Glutamatergic neuron (in vitro differentiated cells): ENCODE data around the gene C1QL4. TPM values are rescaled to one million over a fixed set of nuclear protein-coding genes. Genes with fewer than 3 reads are reported as not detected.

ENCODE experiments used
- DNase-seq: peaks from one replicate; pipeline ENCODE4 v3.0.0; 2022
- H3K27ac Mint-ChIP-seq: one replicate; pipeline ENCODE4 v1.8.0; 2020; ENCODE audit warnings: mild to moderate bottlenecking, mixed read lengths, inconsistent platforms; ENCODE audit not compliant: unreplicated experiment
- H3K27me3 Mint-ChIP-seq: one replicate; pipeline ENCODE4 v1.8.0; 2020; ENCODE audit warnings: mild to moderate bottlenecking, moderate library complexity, mixed read lengths, inconsistent platforms; ENCODE audit not compliant: unreplicated experiment
- H3K36me3 Mint-ChIP-seq: one replicate; pipeline ENCODE4 v1.8.0; 2020; ENCODE audit warnings: mild to moderate bottlenecking, mixed read lengths, inconsistent platforms; ENCODE audit not compliant: unreplicated experiment
- H3K4me1 Mint-ChIP-seq: one replicate; pipeline ENCODE4 v1.8.0; 2020; ENCODE audit warnings: mild to moderate bottlenecking, low read depth, mixed read lengths, inconsistent platforms; ENCODE audit not compliant: unreplicated experiment
- H3K4me3 Mint-ChIP-seq: one replicate; pipeline ENCODE4 v1.8.0; 2020; ENCODE audit warnings: mild to moderate bottlenecking, mixed read lengths, inconsistent platforms; ENCODE audit not compliant: unreplicated experiment
- H3K9me3 Mint-ChIP-seq: one replicate; pipeline ENCODE4 v1.8.0; 2020; ENCODE audit warnings: mild to moderate bottlenecking, moderate library complexity, mixed read lengths, inconsistent platforms; ENCODE audit not compliant: unreplicated experiment
- total RNA-seq: library from RNA; stranded (reverse); fragmentation: NEBNext Ultra II Directional; extraction: Animal tissue kit (Norgen Biotek cat#: 25700); gene quantifications from one replicate; pipeline ENCODE4 v1.2.1, GENCODE V29; 2021; ENCODE audit not compliant: unreplicated experiment
- TF ChIP-seq, protein P1 (sequence below): fragments of 200-600 bp; sonication (generic); IDR thresholded peaks from one replicate; pipeline ENCODE4 v1.5.0; 2021; ENCODE audit not compliant: partially characterized antibody, unreplicated experiment

Gene C1QL4
- total RNA-seq, 1 donor from 2014 or later: 4.8 TPM

DNA sequence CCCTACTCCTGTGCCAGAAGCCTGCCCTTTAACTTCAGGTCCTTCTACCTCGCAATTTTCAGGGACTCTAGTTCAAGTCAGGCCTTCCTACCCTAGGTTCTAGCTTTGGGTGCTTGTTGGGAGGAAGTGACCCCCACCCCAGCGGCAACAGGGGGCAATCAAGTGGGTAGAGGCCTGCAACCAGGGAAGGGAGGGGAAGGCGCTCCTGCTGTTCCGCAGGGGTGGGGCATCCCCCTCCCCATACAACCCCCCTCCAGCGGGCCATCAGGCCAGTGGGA is 42.2 kb downstream of the C1QL4 start:
- Mint-ChIP-seq H3K4me1 (peaks cover 12% of the 10 kb centered on the region), H3K4me3 (peak overlapping the region; percentile 93), H3K27ac (peak overlapping the region; percentile 99), H3K36me3 (peaks cover 8% of the 10 kb centered on the region), H3K9me3 (peaks cover 26% of the 10 kb centered on the region), H3K27me3 (peaks cover 31% of the 10 kb centered on the region)
- TF ChIP-seq, protein P1, sequence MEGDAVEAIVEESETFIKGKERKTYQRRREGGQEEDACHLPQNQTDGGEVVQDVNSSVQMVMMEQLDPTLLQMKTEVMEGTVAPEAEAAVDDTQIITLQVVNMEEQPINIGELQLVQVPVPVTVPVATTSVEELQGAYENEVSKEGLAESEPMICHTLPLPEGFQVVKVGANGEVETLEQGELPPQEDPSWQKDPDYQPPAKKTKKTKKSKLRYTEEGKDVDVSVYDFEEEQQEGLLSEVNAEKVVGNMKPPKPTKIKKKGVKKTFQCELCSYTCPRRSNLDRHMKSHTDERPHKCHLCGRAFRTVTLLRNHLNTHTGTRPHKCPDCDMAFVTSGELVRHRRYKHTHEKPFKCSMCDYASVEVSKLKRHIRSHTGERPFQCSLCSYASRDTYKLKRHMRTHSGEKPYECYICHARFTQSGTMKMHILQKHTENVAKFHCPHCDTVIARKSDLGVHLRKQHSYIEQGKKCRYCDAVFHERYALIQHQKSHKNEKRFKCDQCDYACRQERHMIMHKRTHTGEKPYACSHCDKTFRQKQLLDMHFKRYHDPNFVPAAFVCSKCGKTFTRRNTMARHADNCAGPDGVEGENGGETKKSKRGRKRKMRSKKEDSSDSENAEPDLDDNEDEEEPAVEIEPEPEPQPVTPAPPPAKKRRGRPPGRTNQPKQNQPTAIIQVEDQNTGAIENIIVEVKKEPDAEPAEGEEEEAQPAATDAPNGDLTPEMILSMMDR: no peak
- no peak for DNase-seq

DNA sequence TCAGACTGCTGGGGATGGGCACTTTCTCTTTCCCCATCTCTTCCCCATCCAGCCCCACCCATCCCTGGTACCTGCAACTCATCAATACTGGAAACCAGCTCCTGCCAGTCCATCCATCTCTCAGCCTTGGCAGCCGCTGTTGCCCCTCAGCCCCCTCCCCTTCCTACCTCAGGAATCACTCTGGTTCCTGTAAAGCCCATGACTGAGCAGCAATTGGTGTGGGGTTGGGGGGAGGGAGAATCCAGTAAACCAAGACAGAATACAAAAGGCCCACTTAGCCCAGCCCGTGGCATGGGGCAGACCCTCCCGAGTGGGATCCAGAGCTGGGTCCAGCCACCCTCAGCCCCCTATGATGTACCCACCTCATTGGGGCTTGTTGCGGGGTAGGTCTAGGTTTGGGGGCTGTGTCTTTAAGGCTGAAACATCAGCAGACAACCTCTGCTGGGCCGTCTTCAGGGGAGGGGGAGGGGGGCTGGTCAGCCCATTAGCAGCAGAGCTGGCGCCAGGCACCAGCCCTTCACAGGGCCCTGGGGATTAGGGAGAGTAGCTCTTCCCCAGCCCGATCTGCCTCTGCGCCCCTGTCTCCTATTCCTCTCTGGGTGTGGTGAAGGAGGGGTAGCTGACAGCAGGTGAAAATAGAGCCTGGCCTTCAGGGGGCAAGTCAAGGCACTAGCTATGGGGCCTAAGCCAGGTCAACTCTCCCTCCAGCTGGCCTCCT is 42.7 kb downstream of the C1QL4 start:
- peak overlapping the region; percentile 99 for H3K27ac Mint-ChIP-seq
- TF ChIP-seq, protein P1: no peak

DNA sequence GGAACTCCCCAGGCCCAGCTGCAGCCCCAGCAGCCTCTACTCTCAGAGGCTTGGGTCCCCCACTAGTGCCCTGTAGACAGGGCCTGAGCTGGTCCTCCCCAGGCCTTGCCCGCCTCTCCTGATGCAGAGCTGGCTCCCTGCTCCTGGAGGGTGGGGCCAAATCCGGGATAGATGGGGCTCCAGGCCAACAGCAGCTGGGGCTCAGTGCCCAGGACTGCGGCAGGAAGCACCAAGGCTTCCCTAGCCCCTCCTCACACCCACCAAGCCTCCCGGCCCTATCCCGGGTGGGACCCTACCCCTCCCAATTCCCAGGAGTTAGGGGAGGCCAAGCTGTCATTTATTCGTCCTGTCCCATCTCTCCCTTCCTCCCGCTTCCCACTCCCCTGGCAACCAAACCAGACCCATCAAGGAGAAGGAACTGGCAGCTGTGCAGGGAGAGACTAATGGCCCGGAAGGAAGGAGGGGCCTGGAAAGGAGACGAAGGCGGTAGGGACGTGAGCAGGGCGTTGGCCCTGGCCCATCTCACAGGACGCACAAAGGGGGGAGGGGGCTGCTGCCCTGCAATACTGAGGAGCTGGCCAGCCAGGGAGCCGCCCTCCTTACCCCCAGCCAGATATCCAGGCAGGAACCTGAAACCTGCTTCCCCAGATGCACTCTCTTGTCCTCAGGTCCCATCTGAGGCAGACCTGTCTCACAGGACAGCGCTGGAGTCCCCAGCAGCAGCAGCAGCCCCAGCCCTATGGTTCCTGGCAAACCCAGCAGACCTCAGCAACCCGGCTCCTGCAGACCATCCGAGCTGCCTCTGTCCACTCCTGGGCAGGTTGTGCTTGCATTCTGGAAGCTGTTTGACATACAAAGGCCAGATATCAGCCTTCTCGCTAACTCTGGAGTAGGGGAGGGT is 43.7 kb downstream of the C1QL4 start:
- Mint-ChIP-seq H3K4me3 (peak overlapping the region; percentile 93), H3K9me3 (peaks cover 19% of the 10 kb centered on the region), H3K27ac (peak overlapping the region; percentile 99), H3K36me3 (peaks cover 1% of the 10 kb centered on the region), H3K27me3 (peaks cover 27% of the 10 kb centered on the region), H3K4me1 (peaks cover 8% of the 10 kb centered on the region)
- peak; percentile 84 for DNase-seq
- TF ChIP-seq, protein P1: no peak

More for the DNA sequence above, 42.7 kb downstream of the C1QL4 start:
- Mint-ChIP-seq H3K9me3 (peaks cover 26% of the 10 kb centered on the region), H3K27me3 (peaks cover 31% of the 10 kb centered on the region), H3K4me1 (peaks cover 12% of the 10 kb centered on the region), H3K36me3 (peaks cover 8% of the 10 kb centered on the region), H3K4me3 (peak overlapping the region; percentile 93)
- peak; percentile 84 for DNase-seq

DNA sequence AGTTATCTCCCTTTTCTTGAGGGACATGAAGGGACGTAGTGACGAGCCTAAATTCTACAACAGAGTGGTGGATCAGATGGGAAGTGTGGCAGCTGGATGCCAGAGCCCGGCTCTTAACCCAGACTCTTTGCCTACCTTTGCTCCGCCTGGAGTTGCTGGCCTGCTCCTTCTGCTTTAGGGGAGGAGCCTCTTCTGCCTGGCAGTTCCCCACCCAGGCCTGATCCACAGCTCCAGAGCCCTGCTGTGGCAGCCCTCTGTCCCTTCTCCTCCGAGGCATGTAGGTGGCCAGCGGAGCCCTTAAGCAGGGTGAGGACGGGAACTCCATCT is 44.3 kb downstream of the C1QL4 start:
- Mint-ChIP-seq H3K27me3 (peaks cover 22% of the 10 kb centered on the region), H3K4me3 (peak overlapping the region; percentile 93), H3K9me3 (peaks cover 19% of the 10 kb centered on the region)

More for the DNA sequence above, 44.3 kb downstream of the C1QL4 start:
- Mint-ChIP-seq H3K36me3 (no peaks in the 10 kb centered on the region), H3K4me1 (peaks cover 6% of the 10 kb centered on the region), H3K27ac (peak overlapping the region; percentile 99)
- no peak for DNase-seq
- TF ChIP-seq, protein P1: no peak
